ENCODE measurements around the gene CIDEC.

GRCh38 chr3:9879830-9880549 lies at the start of gene CIDEC:
- no peak for TF ChIP-seq CTCF (IDR thresholded peaks at IDR 0.05)
- no peak for TF ChIP-seq POLR2A (IDR thresholded peaks at IDR 0.05)

All from testis (tissue), 2 donors.